Measurements from ENCODE around the gene COBLL1. TPM values are rescaled to one million over a fixed set of nuclear protein-coding genes. Genes with fewer than 3 reads are reported as not detected.
"Not testable (repeated sequence)": the region's sequence is repeated elsewhere in the genome, so short reads cannot be mapped to it uniquely, and the experiment has no call there.

The COBLL1 gene
- total RNA-seq, 1 donor from 2014 or later, result 207 TPM

DNA sequence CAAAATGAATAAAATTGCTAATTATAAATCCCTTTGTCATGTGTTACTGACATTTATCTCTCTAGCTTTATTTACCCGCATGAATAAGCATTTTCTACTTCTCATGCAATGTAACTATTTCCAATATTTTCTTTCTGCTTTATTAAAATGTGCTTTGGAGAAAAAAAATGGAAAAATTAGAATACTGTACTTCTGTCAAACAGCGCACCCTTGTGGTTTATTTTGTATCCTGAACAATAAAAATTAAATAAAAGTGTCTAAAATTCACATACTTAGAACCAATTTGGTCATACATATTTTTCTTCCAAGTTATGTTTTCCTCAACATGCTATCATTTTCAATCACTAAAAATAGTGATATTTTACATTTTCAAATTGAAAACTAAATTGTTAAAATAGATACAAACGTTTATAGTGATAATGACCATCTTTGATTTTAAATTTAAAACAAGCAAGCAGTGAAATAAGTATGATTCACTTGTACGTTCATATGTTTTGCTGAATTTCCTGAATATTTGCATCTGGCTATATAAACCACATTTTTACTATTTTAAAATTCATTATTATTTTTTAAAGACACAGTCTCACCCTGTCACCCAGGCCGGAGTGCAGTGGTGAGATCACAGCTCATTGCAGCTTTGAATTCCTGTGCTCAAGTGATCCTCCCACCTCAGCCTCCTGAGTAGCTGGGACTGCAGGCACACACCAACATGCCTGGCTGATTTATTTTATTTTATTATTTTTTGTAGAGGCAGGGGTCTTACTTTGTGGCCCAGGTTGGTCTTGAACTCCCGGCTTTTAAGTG, 124.4 kb downstream of the COBLL1 start:
- no peak for DNase-seq (ENCODE audit: low spot score)

DNA sequence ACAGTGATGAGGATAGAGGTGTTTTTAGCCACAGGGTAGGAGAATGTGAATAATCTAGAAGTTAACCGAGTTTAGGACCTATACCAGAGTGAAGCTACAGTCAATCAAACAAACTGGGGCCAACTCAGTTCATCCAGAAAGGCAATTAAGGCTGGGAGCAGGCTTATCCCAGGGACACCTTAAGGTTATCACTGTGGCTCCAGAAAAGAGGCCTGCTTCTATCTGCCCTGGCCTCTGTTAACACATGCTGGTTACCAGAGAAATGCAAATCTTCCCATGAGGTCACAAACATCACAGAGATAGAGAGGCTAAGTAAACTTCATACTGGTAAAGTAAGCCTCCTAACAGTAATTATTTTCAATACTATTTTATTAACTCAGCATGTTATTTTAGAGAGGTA, 127.2 kb downstream of the COBLL1 start:
- no peak for DNase-seq (ENCODE audit: low spot score)

DNA sequence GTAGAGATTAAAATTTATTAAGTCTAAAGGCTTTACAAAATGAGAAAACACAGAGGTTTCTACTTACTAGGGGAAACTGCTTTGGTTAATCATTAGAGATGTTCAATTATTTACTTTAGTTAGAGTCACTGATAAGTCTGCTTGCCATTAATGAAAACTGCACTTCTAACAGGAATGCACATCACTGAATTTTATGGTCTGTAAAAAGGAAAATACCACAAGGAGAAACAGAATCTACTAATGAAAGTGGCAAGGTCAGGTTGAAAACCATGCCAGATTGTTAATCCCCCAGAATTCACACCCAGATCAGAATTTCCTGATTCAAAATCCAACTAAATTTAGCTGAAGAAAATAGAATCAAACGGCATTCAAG, 129.9 kb downstream of the COBLL1 start:
- no peak for DNase-seq (ENCODE audit: low spot score)

DNA sequence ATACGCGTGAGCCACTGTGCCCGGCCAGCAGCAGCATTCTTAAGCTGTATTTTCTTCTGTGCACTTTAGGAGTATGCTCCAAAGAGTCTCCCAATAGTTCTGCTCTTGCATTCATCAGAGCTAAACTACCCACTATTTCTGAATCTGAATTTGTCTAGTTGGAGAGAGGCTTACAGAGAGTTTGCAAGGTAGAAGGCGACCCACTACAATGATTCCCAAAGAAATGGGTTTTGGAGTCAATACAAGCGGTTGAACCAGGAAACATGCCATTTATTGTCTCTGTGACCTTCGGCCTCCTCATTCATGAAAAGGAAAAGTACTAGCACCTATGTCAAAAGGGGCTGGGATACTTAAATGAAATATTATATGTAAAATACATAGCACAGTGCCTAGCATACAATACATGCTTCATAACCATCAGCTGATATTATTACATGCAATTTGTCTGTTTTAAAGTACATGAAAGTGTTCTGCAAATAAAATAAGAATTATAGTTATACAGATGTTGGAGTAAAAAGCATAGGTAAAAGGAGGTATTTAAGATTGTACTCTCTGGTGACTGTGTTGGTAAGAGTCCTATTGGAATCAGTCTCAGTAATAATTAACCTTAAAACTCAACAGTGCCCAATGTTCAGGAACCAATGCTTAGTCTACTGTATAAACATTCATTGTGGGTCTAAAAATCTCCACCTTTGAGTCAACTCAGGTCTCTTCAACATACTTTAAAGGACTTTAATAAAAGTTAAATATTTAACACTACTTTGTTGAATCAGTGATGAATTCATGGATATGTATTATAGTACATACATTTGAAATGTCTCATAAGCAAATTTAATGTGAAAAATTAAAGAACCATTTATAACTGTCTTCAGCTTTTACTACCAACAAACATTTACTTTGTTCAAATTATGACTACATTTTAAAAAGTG, 130.5 kb downstream of the COBLL1 start:
- DNase-seq (ENCODE audit: low spot score), result no peak

DNA sequence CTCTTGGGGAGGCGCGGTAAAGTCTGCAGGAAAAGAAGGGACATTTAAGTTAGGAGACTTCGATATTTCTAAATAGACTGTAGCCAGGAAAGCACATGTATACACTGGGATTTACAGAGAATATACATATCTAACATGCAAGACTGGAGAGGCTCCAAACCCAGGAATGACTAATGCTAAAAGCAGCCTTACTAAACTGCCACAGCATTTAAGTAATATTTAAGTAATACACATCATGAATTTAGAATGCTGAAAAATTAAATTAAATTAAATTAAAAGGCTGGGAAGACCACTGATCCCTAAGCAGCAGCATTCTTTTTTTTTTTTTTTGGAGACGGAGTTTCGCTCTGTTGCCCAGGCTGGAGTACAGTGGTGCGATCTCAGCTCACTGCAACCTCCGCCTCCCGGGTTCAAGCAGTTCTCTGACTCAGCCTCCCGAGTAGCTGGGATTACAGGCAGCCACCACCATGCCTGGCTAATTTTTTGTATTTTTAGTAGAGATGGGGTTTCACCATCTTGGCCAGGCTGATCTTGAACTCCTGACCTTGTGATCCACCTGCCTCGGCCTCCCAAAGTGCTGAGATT, 131.3 kb downstream of the COBLL1 start:
- DNase-seq (ENCODE audit: low spot score), result not testable (repeated sequence)

DNA sequence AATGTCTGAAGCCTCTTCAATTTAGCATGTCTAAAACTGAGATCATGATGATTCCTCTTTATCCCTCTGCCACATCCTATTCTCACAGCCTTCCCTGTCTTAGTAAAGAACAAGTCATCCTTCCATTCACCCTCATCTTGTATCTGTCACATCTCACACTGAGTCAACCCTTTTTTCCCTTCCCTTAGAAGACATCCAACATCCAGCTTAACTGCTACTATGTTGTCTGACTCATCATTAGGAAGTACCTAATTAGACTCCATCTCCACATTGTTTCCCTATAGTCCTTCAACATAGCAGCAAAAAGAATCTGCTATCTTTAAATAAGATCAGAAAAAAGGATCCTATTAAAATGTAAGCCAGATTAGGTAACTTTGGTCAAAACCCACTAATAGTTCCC, 135.1 kb downstream of the COBLL1 start:
- DNase-seq (ENCODE audit: low spot score), result no peak

DNA sequence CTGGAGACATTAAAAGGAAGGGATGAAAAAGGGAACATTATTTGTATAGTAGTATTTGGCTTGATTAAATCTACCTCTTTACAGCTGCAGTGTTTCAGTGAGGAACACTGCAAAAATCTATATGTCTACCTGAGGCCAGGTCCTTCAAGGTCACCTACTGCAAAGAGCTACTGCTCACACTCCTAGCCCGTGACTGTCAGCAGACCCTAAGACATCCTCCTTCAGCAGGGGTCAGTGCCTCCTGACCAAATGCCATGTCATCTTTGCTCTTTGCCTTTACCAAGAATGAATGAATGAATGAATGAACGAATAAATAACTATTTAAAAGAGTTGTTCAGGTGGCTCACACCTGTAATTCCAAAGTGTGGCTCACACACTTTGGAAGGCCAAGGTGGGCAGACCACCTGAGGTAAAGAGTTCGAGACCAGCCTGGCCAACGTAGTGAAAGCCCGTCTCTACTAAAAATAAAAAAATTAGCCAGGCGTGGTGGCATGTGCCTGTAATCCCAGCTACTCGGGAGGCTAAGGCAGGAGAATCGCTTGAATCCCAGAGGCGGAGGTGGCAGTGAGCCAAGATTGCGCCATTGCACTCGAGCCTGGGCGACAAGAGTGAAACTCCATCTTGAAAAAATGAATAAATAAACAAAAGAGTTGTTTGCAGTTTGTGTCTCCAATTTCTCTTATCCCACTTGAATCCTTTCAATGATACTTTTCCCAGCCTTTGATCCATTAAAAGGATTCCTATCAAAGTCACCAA, 136.0 kb downstream of the COBLL1 start:
- DNase-seq (ENCODE audit: low spot score), result no peak

DNA sequence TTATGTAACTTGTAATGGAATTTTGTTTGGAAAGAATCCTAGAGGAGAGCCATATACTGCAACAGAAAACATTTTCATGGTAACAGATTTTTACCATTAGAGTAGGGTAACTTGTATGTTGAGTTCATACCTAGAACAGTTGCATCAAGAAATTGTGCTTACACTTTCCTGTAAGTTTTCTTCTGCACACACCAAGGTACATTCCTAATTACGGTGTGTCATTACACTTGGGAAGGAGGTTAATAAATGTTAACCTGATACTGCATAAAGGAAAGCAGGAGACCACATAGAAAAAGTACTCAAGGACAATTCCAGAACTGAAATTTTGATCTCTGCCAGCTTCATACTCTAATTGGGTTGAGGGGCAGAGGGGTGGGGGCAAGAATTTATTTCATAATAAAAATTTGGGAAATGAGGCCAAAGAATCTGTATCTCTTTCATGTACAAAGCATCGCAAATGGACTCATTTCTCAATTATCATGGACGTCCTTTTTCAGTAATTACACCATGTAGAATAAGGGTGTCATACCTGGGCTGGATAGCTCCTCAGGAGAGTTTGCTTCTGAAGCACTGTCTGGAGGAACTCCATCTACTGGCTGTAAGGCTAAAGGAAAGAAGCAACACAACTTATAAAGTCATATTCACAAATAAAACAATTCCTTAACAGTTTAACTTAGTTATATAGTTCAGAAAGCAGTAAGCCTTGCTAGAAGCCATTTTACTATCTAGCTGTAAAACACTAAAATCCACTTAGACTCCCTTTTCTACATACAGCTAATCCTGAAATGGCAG, 137.5 kb downstream of the COBLL1 start:
- no peak for DNase-seq (ENCODE audit: low spot score)

DNA sequence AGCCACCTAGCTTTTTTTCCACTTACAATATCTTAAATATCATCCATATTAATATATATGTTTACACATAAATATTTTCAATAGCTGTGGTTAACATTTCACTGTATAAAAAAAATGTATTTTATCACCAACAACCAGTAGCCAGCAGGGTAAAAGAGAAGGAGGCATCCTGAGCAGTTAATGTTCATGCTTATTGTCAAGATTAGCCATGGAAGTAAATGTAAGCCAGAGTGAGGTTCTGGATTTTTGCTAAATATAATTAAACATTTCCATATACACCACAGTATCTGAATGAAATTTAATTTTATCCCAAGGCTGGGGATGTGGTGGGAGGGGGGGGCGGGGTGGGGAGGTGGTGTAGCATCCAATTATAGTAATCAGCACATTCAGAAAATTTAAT, 140.1 kb downstream of the COBLL1 start:
- no peak for DNase-seq (ENCODE audit: low spot score)

DNA sequence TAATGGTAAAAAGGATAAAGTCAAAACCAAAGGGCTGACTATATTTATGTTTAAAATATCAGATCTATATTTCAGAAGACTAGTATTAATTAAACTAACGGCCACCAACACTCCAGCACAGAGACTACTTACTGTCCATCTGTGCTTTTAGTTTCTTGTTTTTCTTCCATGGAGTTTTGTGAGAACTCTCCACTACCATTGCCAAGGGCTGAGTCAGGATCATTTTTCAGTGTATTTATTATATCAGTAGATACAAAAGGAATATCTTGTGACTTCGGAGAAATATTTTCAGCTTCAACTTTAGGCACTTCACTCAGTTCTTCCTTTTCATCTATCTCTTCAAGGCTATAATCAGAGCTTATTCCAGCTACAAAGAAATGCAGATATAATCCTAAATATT, 141.2 kb downstream of the COBLL1 start:
- no peak for DNase-seq (ENCODE audit: low spot score)

DNA sequence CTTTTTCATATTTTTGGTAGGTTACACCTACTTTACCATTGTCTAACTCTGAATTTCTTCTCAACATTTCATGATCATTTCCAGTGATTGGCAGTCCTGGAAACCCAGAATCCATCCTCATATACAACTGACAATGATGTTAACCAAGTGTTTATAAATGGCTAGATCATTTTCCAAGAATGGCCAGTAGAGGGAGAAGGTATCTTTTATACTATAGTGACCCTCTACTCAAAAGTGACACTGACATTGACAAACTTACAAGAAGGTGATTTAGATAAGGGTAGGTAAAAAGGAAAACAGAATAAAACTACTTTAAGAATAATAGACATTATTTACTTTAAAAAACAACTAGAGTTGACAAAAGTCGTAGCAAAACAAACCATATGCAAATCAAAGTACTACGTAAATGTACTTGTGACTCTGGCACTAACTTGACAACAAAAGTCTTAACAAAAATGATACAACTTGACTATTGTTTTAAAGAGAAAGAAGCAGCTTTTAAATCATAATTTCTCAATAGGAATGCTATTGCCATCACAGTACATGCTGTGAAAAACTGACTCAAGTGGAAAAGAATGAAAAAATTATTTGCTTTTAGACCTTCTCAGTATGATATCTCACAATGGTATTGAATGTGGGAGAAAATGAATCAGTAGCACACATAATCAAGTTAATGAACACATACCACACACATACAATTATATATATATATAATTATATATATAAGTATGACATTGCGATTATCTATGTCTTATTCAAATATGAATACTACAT, 143.7 kb downstream of the COBLL1 start:
- no peak for DNase-seq (ENCODE audit: low spot score)

DNA sequence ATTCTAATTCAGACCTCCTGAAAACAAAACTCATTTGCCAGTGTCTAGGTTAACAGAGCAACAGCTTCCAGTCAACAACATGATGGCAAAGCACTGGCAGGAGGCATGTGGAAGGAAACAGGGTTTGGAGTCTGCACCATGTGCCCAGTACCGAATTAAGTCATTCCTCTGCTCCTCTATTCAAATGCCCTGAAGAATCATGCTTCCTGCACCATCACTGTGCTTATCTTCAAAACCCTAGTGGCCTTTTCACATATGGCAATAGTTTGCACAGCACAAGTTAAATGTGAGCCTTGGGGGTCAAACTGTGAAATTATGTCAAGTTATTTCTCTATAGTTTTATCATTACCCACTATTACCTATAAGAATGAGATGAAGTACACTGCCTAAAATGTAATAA, 145.0 kb downstream of the COBLL1 start:
- DNase-seq (ENCODE audit: low spot score), result no peak

DNA sequence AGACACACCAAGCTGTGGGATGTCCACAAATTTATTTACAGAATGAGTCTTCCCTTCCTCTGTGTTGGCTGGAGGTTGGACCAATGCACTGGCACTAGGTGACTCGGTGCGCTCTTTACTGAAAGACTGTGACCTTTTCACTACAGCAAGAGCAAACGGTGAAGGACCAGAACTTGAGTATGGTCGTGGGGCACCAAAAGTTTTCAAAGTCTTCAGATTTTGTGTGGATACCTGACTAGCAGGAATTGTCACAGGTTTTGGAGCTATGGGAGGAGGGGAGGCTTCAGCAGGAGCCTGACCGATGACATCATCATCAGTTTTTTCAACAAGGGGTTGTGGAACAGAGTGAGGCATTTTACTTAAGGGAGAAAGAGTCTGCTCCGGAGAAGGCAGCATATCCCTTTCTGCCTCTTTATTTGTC, 147.3 kb downstream of the COBLL1 start:
- DNase-seq (ENCODE audit: low spot score), result no peak

DNA sequence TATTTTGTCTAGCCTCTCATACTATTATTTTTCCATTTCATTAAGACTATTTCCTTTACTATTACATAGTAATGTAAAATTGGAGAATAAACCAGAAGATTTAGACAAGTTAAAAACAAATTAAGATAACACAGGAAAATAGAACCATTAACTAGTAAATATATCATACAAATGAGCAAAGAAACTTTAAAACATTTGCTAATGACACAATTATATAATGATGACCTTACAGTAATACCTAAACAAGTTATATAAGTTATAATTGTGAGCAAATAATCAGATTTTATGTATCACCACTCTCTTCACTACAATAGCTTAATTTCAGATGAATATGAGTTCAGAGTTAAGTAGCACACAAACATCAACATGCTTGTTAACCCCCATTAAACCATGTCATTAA, 147.8 kb downstream of the COBLL1 start:
- no peak for DNase-seq (ENCODE audit: low spot score)

DNA sequence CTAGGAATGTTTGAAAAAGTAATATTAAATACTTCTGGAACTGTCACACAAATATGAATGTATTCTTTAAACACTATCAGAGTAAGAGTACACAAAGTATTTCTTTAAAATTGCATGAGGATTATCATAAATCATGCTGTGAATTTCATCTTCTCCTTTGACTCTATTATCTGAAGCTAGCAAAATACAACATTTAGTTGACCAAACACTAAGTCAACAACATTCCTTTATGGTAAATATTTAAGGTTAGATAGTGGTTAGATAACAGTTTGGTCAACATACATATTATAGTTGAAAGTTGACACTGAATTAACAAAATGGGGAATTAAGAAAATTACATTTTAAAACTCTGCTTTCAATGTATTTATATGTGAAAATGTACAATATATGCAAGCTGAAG, 148.2 kb downstream of the COBLL1 start:
- no peak for DNase-seq (ENCODE audit: low spot score)

DNA sequence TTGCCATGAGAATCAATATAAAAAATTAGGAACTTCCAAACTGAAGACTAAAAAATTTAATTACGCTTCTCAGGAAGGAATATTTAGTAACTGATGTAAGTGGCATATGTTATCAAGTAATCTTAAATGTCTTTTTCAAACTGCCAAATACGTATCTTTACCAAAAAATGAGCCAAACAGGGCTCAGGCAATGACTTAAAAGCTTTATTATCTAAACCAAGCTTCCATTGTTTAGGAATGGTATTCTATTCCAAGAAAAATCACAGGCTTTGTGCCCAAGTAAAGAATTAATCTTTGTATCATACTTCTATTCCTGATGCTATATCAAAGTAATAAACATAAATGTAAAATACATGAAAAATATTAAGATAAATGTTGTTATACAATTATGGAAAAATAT, 148.7 kb downstream of the COBLL1 start:
- no peak for DNase-seq (ENCODE audit: low spot score)

DNA sequence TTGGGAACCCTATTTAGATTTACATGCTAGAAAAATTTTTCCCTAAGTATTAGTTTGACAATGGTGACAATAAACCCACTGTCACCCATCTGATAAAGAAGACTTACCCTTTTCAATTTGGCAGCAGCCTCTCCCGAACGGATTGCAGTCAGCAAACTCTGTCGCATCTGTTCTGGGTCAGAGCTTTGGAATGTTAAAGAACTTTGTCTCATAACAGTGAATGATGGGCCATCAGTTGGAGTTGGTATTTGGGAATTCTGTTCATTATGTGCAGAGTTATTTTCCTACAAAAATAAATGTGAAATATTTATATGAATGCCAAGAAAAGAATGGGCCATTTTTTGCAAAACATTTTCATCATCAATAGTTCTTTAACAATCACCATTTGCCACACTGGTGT, 149.5 kb downstream of the COBLL1 start:
- no peak for DNase-seq (ENCODE audit: low spot score)

DNA sequence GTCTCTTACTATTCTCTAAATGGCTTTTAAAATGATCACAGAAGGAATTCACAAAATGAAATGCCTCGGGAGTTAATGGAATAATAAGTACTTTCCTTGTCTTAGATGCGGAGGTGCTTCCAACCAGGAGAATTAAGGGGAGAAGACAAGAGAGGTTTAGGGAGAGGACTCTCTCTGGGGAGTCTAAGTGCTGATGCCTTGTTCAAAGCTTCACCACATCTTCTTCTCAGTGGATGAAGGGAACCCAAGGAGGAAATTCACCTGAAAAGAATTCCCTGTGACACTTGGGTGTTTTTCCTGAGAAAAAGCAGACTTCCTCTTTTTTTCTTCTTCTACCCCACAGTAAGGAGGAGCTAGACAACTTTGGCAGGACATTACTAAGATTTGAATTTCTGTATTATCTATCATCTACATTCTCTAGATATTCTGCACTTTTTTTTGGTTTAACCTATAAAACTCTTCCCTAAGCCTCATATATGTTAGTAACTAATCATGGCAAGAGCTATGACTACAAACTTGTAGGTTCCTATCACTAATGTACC, 150.2 kb downstream of the COBLL1 start:
- no peak for DNase-seq (ENCODE audit: low spot score)

DNA sequence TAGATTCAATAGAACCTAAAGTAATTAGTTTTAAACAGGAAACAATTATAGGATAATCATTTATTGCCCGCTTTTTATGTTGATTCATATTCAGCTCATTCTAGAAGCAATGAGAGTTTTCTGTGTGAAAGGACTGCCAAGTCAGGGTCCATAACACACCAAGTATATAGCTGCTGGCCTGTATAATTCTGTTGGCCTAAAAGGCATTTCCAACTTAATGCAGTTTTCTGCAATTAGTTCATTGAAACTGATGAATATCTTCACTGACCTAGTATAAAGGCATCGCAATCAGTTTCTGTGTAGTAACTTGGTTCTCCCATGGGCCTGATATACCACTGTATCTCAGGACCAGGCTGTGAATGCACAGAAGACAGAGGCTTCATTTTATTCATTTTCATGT, 151.3 kb downstream of the COBLL1 start:
- DNase-seq (ENCODE audit: low spot score), result no peak

DNA sequence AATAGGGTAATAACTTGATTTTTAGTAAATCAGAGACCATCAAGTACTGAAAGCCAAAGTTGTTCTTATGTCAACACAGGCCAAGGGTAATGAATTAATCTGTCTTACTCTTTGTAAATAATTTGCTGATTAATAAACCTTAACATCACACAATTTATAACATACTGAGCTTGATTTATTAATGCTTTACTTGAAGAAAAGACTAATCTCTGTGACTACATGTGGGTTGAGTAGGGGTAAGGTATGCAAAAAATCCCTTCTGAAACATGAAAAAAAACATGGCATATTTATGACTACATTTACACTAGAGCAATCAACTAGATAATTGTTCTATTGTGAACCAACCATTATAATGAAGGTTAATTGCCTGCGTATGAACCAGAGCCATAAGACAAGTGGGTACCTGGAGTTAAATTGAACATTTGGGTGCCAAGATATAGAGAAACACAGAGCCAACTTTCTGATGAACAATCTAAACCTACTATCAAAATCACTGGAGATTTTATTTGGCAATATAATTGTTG, 152.7 kb downstream of the COBLL1 start:
- no peak for DNase-seq (ENCODE audit: low spot score)

Measured in ureter (tissue), 1 donor.